ENCODE measurements around the gene ABI3BP.

The ABI3BP gene

DNA sequence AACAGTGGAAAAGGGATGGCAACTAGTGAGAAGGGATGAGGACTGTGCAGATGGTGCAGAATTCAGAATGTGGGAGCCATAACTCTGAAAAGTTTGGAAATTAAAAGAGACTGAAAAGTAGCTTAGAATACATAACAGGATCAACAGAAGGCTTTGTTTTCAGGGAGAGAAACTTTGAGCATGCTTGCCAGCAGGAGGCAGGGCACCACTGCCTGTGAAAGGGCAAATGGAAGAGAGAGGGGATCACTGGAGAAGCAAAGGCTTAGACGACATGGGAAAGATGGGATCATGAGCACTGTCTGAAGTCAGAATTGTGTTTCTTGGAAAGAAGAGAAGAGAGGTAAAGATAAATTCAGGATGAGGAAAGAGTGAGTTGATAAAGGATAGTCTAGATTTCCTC lies 99.6 kb downstream of the ABI3BP start:
- DNase-seq (ENCODE audit: low read depth in 4 of 4, low spot score in 1 of 4), result no peak

DNA sequence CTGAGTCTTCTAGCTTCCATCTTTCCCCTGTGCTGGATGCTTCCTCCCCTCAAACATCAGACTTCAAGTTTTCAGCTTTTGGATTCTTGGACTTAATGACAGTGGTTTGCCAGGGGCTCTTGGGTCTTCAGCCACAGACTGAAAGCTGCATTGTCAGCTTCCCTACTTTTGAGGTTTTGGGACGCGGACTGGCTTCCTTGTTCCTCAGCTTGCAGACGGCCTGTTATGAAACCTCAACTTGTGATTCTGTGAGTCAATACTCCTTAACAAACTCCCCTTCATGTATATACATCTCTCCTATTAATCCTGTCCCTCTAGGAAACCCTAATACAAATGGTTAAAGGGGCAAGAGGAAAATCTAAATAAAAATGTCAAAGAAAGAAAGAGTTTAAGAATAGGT lies 100.1 kb downstream of the ABI3BP start:
- DNase-seq (ENCODE audit: low read depth in 4 of 4, low spot score in 1 of 4), result no peak

DNA sequence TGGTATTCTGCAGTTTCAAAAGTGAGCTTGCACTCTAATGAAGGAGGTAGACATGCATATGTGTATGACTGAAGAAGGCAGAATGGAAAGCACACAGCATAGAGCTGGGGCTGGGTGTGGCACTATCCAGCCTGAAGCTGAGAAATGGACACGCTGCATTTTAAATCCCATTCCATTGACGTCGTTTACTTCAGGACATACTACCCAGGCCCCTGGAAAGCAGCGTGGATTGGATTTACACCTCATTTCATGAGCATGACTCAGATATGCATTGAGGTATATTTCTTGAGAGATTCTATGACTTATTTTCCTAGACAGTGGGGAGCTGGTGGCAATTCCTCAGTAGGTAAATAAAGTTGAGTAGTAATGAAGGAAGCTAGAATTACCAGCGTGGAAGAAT lies 101.4 kb downstream of the ABI3BP start:
- no peak for DNase-seq (ENCODE audit: low read depth in 4 of 4, low spot score in 1 of 4)

DNA sequence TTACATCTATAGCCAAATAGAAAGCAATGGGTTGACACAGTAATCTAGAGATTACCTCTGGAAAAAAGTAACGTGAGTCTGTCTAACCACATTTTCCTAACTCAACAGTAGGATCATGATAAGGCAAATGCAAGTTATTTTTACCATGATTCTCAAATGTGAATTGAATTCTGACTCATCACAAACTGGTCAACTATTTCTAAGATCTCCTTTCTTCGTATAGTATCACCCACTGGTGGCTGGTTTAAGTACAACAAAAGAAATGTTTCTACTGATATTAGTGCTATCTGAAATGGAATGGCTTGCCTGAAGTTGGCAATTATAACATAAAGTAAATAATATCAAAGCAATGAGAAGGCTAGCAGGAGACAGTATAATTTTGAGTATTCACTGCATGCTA lies 102.2 kb downstream of the ABI3BP start:
- no peak for DNase-seq (ENCODE audit: low read depth in 4 of 4, low spot score in 1 of 4)

DNA sequence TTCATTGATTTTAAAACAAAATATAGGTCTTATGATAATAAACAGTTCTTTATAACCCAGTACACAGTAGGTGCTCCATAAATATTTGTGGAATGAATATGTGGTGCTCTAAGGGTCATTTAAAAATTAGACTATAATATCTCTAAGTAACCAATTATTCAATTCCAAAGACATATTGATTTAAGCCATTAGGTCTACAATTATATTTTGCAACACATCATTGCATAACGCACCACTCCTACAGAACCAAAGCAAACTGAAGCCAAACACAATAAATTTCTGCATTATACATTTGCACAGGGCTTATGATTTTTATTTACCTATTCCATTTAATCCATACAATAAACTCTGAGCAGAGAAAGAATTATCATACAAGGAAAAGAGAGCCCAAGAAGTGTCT lies 104.3 kb downstream of the ABI3BP start:
- no peak for DNase-seq (ENCODE audit: low read depth in 4 of 4, low spot score in 1 of 4)

DNA sequence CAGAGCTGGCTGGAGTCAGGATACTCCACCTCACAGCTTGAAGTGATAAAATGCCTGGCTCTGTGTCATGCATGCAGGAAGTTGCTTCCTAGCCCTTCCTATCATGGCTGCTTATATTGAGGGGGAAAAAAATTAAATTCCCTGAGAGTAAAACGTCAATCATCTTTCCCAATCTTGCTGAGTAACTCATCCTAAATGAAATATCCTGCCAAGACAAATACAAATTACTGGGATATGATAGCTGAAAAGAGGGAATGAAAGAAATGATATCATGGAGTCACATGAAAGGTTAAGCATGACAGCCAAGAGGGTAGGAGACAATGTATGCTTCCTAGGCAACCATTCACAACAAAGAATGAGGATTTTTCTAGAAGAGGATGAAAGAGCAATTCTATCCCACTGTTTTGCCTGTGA lies 110.6 kb downstream of the ABI3BP start:
- DNase-seq (ENCODE audit: low read depth in 4 of 4, low spot score in 1 of 4), result no peak

DNA sequence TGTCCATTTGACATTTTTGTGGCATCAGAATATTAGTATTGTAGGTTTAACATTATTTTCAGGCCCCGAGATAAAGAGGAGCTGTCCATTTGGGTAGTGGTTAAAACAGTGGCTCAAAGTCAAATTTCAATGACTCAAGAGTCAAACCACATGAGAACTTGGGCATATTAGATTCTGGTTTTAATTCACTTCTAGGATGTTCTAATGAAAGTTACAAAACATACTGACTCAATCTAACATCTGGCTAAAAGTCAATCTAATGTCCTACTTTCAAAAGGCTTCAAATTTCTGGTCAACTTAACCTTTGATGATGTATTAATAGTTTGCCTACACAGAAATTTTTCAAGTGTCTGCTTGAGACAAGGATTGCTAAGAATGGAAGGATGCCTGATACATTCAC lies 112.4 kb downstream of the ABI3BP start:
- DNase-seq (ENCODE audit: low read depth in 4 of 4, low spot score in 1 of 4), result no peak

DNA sequence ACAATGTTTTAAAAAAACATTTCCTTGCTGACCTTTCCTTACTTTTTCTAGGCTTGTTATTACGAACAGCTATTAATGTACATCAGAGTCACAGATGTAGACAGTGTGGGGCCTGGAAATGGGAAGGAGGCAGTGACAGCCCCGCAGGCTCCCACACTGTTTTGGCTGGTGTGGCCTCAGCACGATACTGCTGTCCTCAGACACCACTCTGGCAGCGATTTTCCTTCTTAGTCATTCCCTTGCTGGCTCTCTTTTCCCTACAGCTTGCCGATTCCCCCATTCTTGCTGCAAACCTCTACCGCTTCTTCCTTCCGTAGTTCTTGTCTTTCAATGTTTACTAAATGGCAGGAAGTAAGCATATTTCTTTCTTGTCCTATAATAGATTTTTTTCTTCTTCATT lies 113.1 kb downstream of the ABI3BP start:
- no peak for DNase-seq (ENCODE audit: low read depth in 4 of 4, low spot score in 1 of 4)

DNA sequence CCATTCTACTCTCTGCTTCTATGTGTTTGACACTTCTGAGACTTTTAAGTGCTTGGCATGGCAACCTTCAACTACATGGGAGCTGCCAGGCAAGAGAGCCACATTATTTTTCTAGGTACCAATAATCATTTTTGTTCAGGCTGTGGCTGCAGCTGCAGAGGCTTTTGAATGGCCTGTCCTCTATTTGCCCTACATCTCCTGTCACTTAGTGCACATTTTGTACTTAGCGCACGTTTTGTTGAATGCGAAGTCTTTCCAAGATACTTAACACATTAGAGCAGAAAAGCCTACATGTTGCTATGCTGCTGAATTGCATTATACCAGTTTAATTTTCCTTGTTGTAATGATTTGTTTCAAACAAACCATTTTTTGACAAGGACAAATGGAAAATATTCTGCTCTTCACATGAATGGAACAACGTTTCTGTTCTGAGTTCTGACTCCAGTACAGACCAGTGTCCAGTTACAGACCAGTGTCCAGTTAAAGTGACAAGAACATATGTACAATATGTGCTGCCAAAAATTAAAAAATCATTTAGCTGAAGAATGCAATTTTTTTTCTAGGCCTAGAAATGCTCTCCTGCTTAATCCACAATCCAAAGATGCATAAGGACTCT lies 113.9 kb downstream of the ABI3BP start:
- no peak for DNase-seq (ENCODE audit: low read depth in 4 of 4, low spot score in 1 of 4)

DNA sequence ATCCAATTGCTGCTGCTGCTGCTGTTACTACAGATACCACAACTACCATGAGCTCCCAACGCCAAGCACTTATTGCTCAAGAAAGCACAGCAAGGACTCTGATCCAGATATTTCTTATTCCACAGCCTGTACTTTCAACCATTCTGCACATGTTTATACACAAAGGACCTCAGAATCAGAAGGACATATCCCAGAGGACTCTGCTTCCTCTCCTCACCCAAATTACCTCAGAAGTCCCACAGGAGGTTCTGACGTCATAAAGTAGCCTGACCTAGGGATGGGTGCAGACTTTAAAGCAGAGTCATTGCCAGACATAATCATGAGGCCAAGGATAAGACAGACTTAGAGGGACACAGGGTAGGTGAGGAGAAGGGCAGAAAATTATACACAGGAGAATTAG lies 115.9 kb downstream of the ABI3BP start:
- DNase-seq (ENCODE audit: low read depth in 4 of 4, low spot score in 1 of 4), result no peak

DNA sequence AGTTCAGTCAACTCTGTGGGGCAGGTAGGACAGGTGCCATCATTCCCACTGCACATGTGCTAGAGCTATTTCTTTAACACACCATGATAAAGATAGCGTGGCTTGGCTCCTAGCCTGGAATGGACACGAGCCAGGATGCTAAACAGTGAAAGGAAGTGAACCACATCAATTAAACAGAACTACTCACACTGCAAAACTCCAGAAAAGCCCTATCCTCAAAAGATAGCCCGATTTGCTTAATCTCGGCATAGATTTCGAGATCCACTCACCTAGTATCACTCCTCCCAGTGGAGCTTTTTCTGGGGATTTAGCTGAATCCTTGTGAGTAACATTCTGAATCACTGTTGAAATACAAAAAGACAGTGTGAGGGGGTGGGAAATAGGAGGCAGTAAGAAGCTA lies 118.0 kb downstream of the ABI3BP start:
- no peak for DNase-seq (ENCODE audit: low read depth in 4 of 4, low spot score in 1 of 4)

DNA sequence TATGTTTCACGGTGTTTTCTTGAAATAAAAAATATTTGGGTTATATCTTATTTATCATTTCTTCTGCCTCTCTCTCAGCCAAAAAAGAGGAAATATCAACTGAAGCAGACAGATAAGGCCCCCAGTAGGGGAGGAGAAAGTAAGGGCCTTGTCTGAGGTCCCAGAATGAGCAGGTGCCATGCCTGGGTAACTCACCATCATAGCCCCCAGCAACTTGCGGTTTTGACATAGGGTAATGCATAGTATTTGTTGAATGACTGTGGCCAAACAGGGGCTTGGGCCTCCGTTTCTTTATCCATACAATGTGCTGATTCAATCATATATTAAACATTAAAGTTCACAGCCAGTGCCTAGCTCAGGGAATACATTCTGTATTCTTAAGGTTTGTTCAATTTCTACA lies 119.6 kb downstream of the ABI3BP start:
- no peak for DNase-seq (ENCODE audit: low read depth in 4 of 4, low spot score in 1 of 4)

DNA sequence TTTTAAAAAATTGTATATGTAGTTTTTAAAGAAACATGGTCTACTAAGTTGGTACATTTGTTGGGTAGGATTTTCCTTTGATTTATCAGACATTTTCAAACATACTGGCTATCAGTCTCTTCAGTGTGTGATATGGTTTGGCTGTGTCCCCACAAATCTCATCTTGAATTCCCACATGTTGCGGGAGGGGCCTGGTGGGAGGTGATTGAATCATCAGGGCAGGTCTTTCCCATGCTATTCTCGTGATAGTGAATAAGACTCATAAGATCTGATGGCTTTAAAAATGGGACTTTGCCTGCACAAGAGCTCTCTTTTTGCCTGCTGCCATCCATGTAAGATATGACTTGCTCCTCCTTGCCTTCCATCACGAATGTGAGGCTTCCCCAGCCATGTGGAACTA lies 121.9 kb downstream of the ABI3BP start:
- no peak for DNase-seq (ENCODE audit: low read depth in 4 of 4, low spot score in 1 of 4)

DNA sequence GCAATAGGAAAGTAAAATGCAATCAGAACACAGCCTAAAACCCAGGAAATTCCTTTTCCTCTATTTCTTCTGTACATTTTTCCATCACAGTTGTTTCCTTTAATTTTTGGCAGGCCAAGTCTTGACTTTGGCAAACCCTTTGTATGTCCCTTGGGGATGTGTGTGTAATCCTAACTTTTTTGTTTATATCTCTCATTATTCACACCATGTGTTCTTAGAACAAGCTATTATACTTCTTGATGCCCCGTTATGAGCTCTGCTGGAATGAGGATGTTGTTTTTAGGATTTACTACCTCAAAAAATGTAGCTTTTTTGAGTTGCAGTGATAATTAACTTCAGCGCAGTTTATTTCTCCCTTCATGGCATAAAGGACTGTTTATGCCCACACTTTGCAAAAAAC lies 123.4 kb downstream of the ABI3BP start:
- no peak for DNase-seq (ENCODE audit: low read depth in 4 of 4, low spot score in 1 of 4)

DNA sequence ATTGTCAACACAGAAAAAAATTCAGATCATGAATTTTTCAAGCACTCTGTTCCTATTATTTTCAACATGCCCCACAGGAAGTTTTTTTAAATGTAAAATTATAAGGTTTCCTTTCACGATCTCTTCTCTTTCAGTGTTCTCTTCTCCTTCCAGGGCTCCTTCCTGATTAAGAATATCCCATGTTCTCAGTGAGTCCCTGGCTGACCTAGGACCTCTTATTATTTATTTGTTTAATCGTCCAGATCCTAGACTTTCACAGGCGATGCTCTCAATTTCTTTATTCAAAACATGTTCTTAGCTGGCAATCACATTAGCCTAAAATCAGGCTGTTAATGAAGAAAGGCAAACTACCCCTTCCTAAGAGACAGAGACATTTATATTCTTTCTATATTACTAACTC lies 124.3 kb downstream of the ABI3BP start:
- DNase-seq (ENCODE audit: low read depth in 4 of 4, low spot score in 1 of 4), result no peak

DNA sequence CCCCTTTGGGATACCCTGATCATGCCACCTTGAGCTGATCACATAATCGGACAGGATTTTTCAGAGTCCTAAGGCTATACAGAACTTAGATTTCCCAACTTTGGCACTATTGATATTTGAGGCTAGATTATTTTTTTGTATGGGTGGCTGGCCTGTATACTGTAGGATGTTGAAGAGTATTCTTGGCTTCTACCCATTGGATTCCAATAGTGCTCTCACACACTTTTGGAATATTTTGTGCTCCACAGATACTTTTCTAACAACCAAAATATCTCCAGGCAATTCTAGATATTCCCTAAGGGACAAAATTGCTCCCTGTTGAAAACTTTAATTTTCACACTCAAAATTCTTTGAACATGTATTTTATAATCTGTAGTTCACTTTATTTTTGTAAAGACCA lies 125.1 kb downstream of the ABI3BP start:
- DNase-seq (ENCODE audit: low read depth in 4 of 4, low spot score in 1 of 4), result no peak

DNA sequence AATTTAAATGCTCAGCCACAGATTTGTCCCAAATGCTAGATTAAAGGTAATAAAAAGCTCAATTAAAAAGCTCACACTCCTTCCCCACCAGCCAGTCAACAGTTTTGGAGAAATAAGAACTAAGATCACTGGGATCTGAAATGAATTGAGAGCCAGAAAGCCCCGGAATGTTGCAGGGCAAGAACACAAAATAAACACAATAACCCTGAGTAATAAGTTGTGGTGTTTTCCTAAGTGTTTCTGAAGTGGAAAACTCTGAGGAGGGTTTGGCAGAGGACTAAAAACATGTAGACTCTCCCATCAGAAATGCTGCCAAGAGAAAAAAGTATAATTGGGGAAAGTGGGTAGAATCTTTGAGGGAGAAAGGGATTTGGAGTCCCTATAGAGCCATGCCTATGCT lies 127.8 kb downstream of the ABI3BP start:
- DNase-seq (ENCODE audit: low read depth in 4 of 4, low spot score in 1 of 4), result no peak

DNA sequence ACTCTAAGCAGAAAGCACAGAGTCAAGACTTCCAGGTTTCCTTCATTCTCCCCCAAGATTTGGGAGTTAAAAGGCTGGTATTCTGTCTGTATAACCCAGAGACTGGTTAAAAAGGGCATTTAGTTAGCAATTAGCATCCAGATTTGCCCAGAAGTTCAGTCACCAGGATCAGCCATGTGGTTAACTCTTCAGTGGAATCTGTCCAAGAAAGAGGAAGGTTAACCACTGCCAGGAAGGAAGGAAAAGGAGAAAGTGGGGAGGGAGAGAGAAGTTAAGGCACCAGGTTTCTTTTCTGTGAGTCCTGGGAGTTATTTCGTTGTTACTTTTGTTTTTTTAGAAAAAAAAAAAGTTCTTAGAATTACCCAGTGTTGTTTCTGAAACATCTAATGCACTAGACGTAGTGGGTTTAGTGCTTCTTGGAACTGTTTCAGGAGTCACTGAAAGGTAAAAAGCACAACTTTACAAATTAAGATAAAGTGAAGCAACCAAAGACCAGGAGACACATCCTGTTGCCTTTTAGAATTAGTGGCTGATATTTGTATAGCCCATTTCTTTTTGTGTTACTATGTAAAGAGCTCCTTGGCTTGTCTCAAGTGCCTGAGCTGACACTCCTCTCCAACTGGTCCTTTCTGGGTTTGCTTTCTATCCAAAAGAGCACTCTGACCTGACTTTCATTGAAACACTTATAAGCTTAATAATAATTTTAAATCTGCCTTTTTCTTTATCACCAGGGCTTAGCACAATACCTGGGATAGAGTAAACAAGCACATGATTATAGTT lies 128.6 kb downstream of the ABI3BP start:
- no peak for DNase-seq (ENCODE audit: low read depth in 4 of 4, low spot score in 1 of 4)

DNA sequence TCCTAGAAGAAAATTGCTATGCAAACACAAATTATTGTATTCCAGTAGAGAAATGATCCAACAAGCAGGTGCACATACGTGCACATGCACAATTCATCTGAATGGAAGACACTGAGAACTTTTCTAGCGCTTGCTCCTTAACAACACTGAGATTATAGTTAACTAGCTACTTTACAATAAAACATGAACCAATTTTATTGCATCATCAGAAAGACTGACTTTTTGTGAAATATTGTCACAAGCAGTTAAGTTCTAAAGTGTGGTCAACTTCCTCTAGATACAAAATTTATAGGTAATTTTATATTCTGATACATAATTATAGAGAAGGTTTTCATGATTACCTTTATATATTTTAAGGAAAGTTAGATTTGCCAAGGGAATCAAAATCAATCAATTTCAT lies 135.4 kb downstream of the ABI3BP start:
- DNase-seq (ENCODE audit: low read depth in 4 of 4, low spot score in 1 of 4), result no peak

DNA sequence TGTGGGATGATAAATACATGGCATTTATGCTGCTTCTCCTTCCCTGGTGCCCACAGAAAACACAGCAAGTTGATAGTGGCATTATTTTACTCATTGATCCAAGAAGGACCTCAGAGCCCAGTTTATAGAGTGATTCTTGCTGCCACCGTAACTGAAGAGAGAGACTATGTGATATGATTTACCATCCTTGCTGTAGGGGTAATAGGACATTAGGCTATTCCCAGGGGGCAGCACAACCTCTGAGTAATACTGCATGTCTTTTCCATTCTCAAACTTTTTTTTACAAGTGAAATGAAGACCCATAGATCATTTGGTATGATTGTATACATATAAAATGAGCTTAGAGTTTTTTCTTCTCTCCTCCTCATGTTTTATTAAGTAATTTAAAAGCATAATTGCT lies 136.4 kb downstream of the ABI3BP start:
- DNase-seq (ENCODE audit: low read depth in 4 of 4, low spot score in 1 of 4), result no peak

DNA sequence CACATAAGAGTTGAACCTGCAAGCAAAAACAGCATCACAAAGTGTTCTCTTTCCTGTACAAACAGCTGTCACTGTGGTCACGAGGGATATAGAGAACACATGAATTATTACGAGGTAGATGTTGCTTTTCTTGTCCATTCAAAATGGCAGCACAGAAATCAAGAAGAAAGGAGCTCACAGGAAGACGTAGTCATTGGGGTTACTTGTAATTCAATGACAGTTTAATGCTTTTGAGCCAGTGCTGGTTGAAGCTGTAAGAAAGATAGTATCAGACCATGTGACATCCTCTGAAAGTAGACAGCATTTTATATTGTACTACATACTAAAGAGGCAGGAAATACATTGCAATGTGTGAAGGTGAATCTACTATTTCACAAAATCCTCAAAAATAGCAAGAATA lies 140.4 kb downstream of the ABI3BP start:
- no peak for DNase-seq (ENCODE audit: low read depth in 4 of 4, low spot score in 1 of 4)

DNA sequence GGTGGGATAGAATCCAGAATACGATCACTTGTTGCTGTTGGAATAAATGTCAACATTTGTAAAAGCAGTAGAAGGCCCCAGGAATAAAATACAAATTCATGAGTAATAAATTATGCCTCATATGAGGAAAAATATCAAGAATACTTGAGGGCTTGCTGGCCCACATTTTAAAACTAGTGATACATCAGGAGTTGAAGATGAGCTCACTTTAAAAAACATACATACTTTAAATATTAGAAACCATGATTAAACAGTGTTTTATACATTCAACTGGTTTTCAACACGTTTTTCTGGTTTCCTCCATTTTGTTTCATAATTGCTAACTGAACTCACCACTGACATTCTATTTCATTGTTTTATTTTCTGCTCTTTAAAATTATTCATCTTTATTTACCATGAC lies 142.5 kb downstream of the ABI3BP start:
- no peak for DNase-seq (ENCODE audit: low read depth in 4 of 4, low spot score in 1 of 4)

DNA sequence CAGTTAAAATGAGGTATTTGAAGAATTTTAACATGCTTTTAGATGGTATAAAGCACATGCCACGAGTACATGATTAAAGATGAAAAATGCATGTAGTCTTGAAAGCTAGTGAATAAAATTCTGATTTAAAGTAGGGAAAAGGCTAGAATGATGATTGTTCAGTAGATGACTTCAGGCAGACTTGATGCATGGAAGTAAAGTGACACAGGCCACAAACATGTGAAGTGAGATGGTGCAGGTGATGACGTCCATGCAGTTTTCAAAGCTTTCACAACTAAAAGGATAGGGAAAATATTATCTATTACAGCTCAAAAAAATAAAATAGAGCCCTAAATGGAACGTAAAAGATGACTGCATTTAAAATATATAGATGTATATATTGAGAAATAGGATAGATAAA lies 143.1 kb downstream of the ABI3BP start:
- DNase-seq (ENCODE audit: low read depth in 4 of 4, low spot score in 1 of 4), result no peak
